Neutrophil (primary cell): ENCODE results near the gene STK32C.

Source experiments
- H3K27ac ChIP-seq: fragments of 200-600 bp; sonication (generic); 2 replicates; pipeline ENCODE4 v1.5.1; 2016; ENCODE audit warnings: mild to moderate bottlenecking, moderate library complexity
- H3K27me3 ChIP-seq: fragments of 200-600 bp; sonication (generic); 2 replicates; pipeline ENCODE4 v1.6.0; 2016; ENCODE audit warnings: mild to moderate bottlenecking
- H3K36me3 ChIP-seq: fragments of 200-600 bp; sonication (generic); 2 replicates; pipeline ENCODE4 v1.5.1; 2017
- H3K4me1 ChIP-seq, 2 experiments: fragments of 200-600 bp in 1 of 2; sonication (generic) in 1 of 2; 1 replicate in 1 of 2; 2 replicates in 1 of 2; pipeline versions ENCODE4 v1.5.1 to v1.6.1; 2013 to 2016; ENCODE audit warnings: low read depth in 1 of 2, low read length in 1 of 2, mild to moderate bottlenecking in 1 of 2, moderate library complexity in 1 of 2; ENCODE audit not compliant: control insufficient read depth in 1 of 2, insufficient read depth in 1 of 2
- H3K4me3 ChIP-seq, 2 experiments: fragments of 200-600 bp in 1 of 2; sonication (generic) in 1 of 2; 1 replicate in 1 of 2; 2 replicates in 1 of 2; pipeline ENCODE4 v1.5.1; 2013 to 2016; ENCODE audit warnings: low read depth in 1 of 2, low read length in 1 of 2, mild to moderate bottlenecking in 1 of 2, moderate library complexity in 1 of 2
- H3K9me3 ChIP-seq: fragments of 200-600 bp; sonication (generic); 2 replicates; pipeline ENCODE4 v1.5.1; 2016
- TF ChIP-seq, protein P1 (sequence below): fragments of 200-600 bp; sonication (generic); IDR thresholded peaks from 2 replicates; pipeline ENCODE4 v1.5.1; 2016; ENCODE audit warnings: antibody characterized with exemption

Gene STK32C

DNA sequence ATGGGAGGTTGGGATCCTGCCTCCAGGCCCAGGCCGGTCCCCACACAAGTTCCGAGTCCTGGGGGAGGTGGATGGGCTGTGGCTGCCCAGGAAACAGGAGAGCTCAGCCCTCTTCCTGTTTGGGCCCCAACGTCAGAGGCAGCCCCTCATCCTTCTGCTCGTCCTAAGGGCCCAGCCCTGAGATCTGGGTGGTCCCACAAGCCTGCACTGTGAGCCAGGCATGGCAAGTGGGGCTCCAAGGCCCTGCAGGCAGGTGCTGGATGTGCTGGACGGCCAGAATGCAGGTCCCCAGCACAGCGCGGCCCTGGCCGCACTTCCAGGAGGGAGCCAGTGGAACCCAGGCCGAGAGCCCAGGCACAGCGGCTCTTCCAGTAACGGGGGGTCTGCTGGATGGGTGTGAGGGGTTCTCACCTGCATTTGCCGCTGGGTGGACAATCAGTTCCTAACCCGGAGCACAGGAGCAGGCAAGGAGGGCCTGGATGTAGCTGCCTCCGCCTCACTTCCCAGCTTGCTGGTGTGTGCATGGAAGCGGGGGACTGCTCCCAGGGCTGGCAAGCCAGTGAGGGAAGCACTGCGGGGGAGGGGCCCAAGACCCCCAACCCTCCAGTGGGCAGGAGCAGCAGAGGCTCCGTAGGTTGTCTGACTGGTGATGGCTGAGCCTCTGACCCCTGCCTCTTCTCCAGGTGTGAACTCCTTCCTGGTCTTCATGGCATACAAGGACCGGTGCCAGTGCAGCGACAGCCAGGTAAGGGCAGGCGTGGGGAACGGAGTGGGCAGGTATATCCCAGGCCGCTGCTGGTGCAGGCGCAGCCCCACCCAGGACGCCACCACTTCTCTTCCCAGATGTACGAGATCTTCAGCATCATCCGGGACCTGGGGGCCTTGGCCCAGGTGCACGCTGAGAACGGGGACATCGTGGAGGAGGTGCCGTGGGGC, 111.3 kb downstream of the STK32C start:
- Histone ChIP-seq H3K4me3 (no peak overlapping the region), H3K9me3 (no peaks in the 10 kb centered on the region), H3K4me1 (no peaks in the 10 kb centered on the region), H3K27ac (no peak overlapping the region), H3K27me3 (no peaks in the 10 kb centered on the region), H3K36me3 (no peaks in the 10 kb centered on the region)
- TF ChIP-seq, protein P1, sequence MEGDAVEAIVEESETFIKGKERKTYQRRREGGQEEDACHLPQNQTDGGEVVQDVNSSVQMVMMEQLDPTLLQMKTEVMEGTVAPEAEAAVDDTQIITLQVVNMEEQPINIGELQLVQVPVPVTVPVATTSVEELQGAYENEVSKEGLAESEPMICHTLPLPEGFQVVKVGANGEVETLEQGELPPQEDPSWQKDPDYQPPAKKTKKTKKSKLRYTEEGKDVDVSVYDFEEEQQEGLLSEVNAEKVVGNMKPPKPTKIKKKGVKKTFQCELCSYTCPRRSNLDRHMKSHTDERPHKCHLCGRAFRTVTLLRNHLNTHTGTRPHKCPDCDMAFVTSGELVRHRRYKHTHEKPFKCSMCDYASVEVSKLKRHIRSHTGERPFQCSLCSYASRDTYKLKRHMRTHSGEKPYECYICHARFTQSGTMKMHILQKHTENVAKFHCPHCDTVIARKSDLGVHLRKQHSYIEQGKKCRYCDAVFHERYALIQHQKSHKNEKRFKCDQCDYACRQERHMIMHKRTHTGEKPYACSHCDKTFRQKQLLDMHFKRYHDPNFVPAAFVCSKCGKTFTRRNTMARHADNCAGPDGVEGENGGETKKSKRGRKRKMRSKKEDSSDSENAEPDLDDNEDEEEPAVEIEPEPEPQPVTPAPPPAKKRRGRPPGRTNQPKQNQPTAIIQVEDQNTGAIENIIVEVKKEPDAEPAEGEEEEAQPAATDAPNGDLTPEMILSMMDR, result no peak

DNA sequence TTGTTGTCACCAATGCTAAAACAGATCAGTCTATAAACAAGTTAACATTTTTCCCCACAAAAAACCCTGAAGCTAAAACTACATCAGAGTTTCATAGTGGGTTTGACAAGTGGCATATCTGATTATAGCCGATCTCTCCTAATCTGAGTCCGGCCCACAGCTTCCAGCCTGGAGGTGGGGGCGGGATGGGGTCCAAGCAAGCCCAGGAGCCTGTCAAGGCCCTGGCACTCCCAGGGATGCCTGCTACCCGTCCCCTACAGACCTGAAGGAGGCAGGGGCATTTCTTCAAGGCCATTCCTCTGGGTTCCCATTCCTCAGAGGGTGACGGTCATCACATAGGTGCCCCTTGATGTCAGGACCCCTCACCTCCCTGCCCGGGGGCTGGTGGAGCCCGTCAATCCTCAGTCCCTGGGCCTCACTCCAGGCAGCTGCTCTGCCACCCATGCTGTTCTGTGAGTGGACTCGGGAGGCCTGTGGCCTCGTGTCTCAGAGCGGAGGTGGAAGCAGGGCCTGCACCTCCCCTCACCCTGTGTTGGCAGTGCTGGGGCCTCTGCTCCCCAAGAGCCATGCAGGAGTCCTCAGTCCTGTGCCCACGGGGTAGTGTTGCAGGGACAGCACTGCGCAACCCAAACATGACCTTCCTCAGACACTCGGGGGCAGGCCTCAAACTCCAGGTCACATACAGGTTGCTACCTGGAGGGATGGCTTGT, 112.2 kb downstream of the STK32C start:
- no peaks in the 10 kb centered on the region for H3K4me1 ChIP-seq
- TF ChIP-seq, protein P1, result no peak
- no peaks in the 10 kb centered on the region for H3K36me3 ChIP-seq
- H3K9me3 ChIP-seq, result no peaks in the 10 kb centered on the region
- H3K27me3 ChIP-seq, result peaks cover 2% of the 10 kb centered on the region
- no peak overlapping the region for H3K4me3 ChIP-seq
- H3K27ac ChIP-seq, result no peak overlapping the region

DNA sequence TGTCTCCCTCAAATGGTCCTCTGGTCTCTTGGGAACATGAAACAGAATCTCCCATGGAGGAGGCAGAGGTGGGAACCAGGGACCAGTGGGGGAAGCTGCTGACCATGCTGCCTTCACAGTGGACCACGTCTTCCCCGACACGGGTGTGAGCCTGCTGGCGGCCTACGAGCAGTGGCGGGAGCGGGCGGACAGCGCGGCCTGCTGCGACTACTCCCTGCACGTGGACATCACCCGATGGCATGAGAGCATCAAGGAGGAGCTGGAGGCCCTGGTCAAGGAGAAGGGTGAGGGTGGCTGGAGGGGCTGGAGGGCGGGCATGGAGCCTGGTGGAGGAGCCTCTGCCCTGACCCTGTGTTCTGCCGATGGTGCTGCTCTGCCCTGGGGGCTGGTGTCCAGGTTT, 113.0 kb downstream of the STK32C start:
- no peaks in the 10 kb centered on the region for H3K36me3 ChIP-seq
- peaks cover 10% of the 10 kb centered on the region for H3K27me3 ChIP-seq
- H3K27ac ChIP-seq, result no peak overlapping the region
- TF ChIP-seq, protein P1, result no peak
- H3K4me3 ChIP-seq, result no peak overlapping the region
- H3K4me1 ChIP-seq, result no peaks in the 10 kb centered on the region
- no peaks in the 10 kb centered on the region for H3K9me3 ChIP-seq

DNA sequence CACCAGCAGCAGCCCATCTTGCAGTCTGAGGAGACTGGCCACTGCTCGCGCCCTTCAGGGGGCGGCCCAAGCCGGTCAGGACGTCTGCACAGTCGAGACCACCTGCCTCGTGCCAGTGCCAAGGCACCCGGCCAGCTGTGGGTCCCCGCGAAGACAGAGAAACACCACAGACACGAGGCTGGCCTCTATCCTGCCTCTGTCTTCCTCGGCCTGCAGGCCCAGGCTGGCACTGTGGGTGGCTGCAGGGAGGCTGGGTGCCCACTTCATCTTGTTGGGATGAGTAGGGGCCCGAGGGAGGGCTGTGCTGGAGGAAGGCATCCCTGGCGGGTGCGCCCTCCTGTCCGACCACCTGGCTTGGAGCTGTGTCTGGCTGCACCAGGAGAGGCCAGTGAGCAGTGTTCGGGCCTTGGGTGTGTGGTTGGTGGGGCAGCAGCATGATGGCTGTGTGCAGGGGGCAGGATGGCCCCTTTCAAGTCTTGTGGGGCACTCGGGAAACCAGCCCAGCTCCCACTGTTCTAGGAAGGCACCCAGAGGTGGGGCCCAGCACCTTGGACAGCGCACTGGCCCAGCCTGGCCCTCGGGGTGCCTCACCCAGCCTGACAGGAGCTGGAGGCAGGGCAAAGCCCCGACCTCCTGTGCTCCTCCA, 113.7 kb downstream of the STK32C start:
- Histone ChIP-seq H3K27me3 (peaks cover 17% of the 10 kb centered on the region), H3K4me3 (no peak overlapping the region), H3K4me1 (no peaks in the 10 kb centered on the region), H3K9me3 (no peaks in the 10 kb centered on the region), H3K36me3 (no peaks in the 10 kb centered on the region), H3K27ac (no peak overlapping the region)
- TF ChIP-seq, protein P1, result no peak

DNA sequence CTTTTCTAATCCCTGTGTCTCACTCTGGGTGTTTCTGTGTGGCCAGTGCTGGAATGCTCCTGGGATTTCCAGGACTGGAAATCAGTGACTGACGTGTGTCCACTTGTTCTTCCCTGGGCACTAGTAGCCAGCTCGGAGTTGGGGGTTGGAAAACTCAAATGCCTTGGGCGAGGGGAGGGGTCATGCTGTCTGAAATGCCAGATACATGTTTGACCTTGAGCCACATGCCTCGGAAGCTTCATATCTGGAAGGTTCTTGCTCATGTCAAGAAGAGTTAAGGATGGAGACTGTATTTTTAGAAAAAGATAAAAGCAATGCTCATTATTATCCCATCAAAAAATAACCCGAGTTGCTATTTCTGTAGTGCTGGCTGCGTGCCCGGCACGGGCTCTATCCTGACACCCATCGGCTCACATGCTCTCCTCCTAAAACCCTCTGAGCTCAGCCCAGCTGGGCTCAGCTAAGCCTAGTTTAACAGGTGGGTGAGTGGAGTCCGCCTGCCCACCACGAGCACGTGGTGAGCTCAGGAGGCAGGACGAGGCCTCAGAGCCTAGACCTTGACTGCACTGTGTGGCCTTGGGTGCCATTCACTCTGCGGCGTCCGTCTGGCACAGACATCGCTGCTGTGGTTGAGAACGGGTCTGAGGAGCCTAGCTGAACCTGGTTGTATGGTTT, 114.6 kb downstream of the STK32C start:
- TF ChIP-seq, protein P1, result no peak
- Histone ChIP-seq H3K27me3 (peaks cover 26% of the 10 kb centered on the region), H3K4me3 (no peak overlapping the region), H3K9me3 (no peaks in the 10 kb centered on the region), H3K27ac (no peak overlapping the region), H3K4me1 (no peaks in the 10 kb centered on the region), H3K36me3 (no peaks in the 10 kb centered on the region)
